Measurements from ENCODE around the gene NCAM1.

- TF ChIP-seq, protein P1, sequence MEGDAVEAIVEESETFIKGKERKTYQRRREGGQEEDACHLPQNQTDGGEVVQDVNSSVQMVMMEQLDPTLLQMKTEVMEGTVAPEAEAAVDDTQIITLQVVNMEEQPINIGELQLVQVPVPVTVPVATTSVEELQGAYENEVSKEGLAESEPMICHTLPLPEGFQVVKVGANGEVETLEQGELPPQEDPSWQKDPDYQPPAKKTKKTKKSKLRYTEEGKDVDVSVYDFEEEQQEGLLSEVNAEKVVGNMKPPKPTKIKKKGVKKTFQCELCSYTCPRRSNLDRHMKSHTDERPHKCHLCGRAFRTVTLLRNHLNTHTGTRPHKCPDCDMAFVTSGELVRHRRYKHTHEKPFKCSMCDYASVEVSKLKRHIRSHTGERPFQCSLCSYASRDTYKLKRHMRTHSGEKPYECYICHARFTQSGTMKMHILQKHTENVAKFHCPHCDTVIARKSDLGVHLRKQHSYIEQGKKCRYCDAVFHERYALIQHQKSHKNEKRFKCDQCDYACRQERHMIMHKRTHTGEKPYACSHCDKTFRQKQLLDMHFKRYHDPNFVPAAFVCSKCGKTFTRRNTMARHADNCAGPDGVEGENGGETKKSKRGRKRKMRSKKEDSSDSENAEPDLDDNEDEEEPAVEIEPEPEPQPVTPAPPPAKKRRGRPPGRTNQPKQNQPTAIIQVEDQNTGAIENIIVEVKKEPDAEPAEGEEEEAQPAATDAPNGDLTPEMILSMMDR (IDR thresholded peaks at IDR 0.05; ENCODE audit: insufficient read depth, low read length, poor library complexity, severe bottlenecking), result no peak
- no peak for TF ChIP-seq EZH2phosphoT487 (conservative IDR thresholded peaks at IDR 0.05; ENCODE audit: low read length)
Observed at GRCh38 chr11:113046866-113047265, 85.6 kb downstream of the NCAM1 start.

Data from SU-DHL-6 (cell line).